OCI-LY3 (cell line): ENCODE data around the gene PAPSS1.

Experiments used
- CTCF ChIP-seq: fragments of 200-600, 300-600 bp; sonication (generic); IDR thresholded peaks from 2 replicates; pipeline ENCODE4 v1.5.1; 2014; ENCODE audit warnings: antibody characterized with exemption, low read length, low read depth
- EZH2phosphoT487 ChIP-seq: fragments of 200-600 bp; shearing (Covaris generic); IDR thresholded peaks from 2 replicates; pipeline ENCODE4 v1.6.1; 2018; ENCODE audit warnings: antibody characterized with exemption, mixed run types, low read depth

GRCh38 chr4:107742791-107743190 is 22.8 kb upstream of the PAPSS1 start:
- TF ChIP-seq CTCF (no peak), EZH2phosphoT487 (no peak)
